OCI-LY1 (cell line): Measurements from ENCODE around the gene GBP2.

Experiments
- H2AFZ ChIP-seq: fragments of 200-600 bp; sonication (generic), shearing (Covaris generic); 2 replicates; pipeline ENCODE4 v1.6.0; 2014; ENCODE audit warnings: antibody characterized with exemption, mild to moderate bottlenecking, low read length
- H3F3A ChIP-seq: fragments of 200-600 bp; sonication (generic), shearing (Covaris generic); 2 replicates; pipeline ENCODE4 v1.6.0; 2014; ENCODE audit warnings: mild to moderate bottlenecking, antibody characterized with exemption, low read length, moderate library complexity; ENCODE audit not compliant: insufficient read depth
- H3K27ac ChIP-seq: fragments of 200-600 bp; sonication (generic); 2 replicates; pipeline ENCODE4 v1.5.1; 2014; ENCODE audit warnings: low read length, mixed run types, mild to moderate bottlenecking, low read depth; ENCODE audit not compliant: poor library complexity, severe bottlenecking
- H3K27me3 ChIP-seq: fragments of 200-600 bp; sonication (generic); 2 replicates; pipeline ENCODE4 v1.6.0; 2014; ENCODE audit warnings: antibody characterized with exemption, mild to moderate bottlenecking, low read length, moderate library complexity; ENCODE audit not compliant: insufficient read depth
- H3K36me3 ChIP-seq: fragments of 200-600 bp; sonication (generic); 2 replicates; pipeline ENCODE4 v1.6.1; 2014; ENCODE audit warnings: mild to moderate bottlenecking, antibody characterized with exemption, low read length, moderate library complexity, mixed read lengths; ENCODE audit not compliant: insufficient read depth
- H3K4me1 ChIP-seq: fragments of 200-600 bp; sonication (generic); 2 replicates; pipeline ENCODE4 v1.5.1; 2014; ENCODE audit warnings: mild to moderate bottlenecking, low read length, moderate library complexity; ENCODE audit not compliant: insufficient read depth, severe bottlenecking
- H3K4me2 ChIP-seq: fragments of 200-600 bp; sonication (generic), shearing (Covaris generic); 2 replicates; pipeline ENCODE4 v1.6.1; 2014; ENCODE audit warnings: low read length
- H3K4me3 ChIP-seq: fragments of 200-600 bp; sonication (generic); 2 replicates; pipeline ENCODE4 v1.5.1; 2014; ENCODE audit warnings: low read length, low read depth, mild to moderate bottlenecking, mixed read lengths; ENCODE audit not compliant: poor library complexity, severe bottlenecking
- H3K79me2 ChIP-seq: fragments of 200-600 bp; shearing (Covaris generic); 2 replicates; pipeline ENCODE4 v1.6.1; 2016; ENCODE audit warnings: mixed run types, low read length, mixed read lengths; ENCODE audit not compliant: insufficient read depth
- H3K9ac ChIP-seq: fragments of 200-600 bp; sonication (generic), shearing (Covaris generic); 2 replicates; pipeline ENCODE4 v1.6.1; 2014; ENCODE audit warnings: mild to moderate bottlenecking, low read length, mixed read lengths
- H3K9me2 ChIP-seq: fragments of 200-600 bp; sonication (generic), shearing (Covaris generic); 2 replicates; pipeline ENCODE4 v1.6.1; 2014; ENCODE audit warnings: low read depth, mild to moderate bottlenecking, low read length, mixed read lengths
- H3K9me3 ChIP-seq: fragments of 200-600 bp; shearing (Covaris generic); 2 replicates; pipeline ENCODE4 v1.6.1; 2014; ENCODE audit warnings: low read length, mixed read lengths
- H4K20me1 ChIP-seq: fragments of 200-600 bp; sonication (generic), shearing (Covaris generic); 2 replicates; pipeline ENCODE4 v1.6.0; 2016; ENCODE audit warnings: mild to moderate bottlenecking, low read length; ENCODE audit not compliant: insufficient read depth
- CTCF ChIP-seq: fragments of 200-600 bp; sonication (generic), shearing (Covaris generic); IDR thresholded peaks from 2 replicates; pipeline ENCODE4 v1.5.1; 2017; ENCODE audit warnings: mild to moderate bottlenecking, antibody characterized with exemption, low read length, moderate library complexity, mixed read lengths
- EZH2 ChIP-seq: fragments of 200-600 bp; sonication (generic), shearing (Covaris generic); IDR thresholded peaks from 2 replicates; pipeline ENCODE4 v1.8.0; 2017; ENCODE audit warnings: borderline replicate concordance, mixed run types, mild to moderate bottlenecking, antibody characterized with exemption, low read length, moderate library complexity, mixed read lengths

The GBP2 gene

GRCh38 chr1:89089962-89090361 lies 36.0 kb downstream of the GBP2 start:
- Histone ChIP-seq H3K9me2 (no peaks in the 10 kb centered on the region), H3K36me3 (no peaks in the 10 kb centered on the region), H3K27ac (no peak overlapping the region), H3K9me3 (no peaks in the 10 kb centered on the region), H3K27me3 (no peaks in the 10 kb centered on the region), H3K9ac (no peak overlapping the region), H4K20me1 (no peaks in the 10 kb centered on the region), H3K79me2 (no peaks in the 10 kb centered on the region), H2AFZ (no peak overlapping the region), H3F3A (no peaks in the 10 kb centered on the region), H3K4me3 (no peak overlapping the region), H3K4me1 (no peaks in the 10 kb centered on the region), H3K4me2 (no peak overlapping the region)
- TF ChIP-seq EZH2 = no peak
- no peak for TF ChIP-seq CTCF

- Histone ChIP-seq H3K9me2 (no peaks in the 10 kb centered on the region), H3K36me3 (no peaks in the 10 kb centered on the region), H3F3A (no peaks in the 10 kb centered on the region), H3K79me2 (no peaks in the 10 kb centered on the region), H3K4me1 (no peaks in the 10 kb centered on the region), H2AFZ (no peak overlapping the region), H3K9ac (no peak overlapping the region), H3K4me3 (no peak overlapping the region), H3K9me3 (no peaks in the 10 kb centered on the region), H3K27me3 (no peaks in the 10 kb centered on the region), H3K27ac (no peak overlapping the region), H3K4me2 (no peak overlapping the region), H4K20me1 (no peaks in the 10 kb centered on the region)
- TF ChIP-seq CTCF = no peak
These were observed 37.3 kb downstream of the GBP2 start for GRCh38 chr1:89088572-89088971.

- Histone ChIP-seq H3K9me3 (no peaks in the 10 kb centered on the region), H3K79me2 (no peaks in the 10 kb centered on the region), H4K20me1 (no peaks in the 10 kb centered on the region), H3K9ac (no peak overlapping the region), H3K27me3 (no peaks in the 10 kb centered on the region), H3K27ac (no peak overlapping the region), H3K9me2 (no peaks in the 10 kb centered on the region), H3K4me1 (no peaks in the 10 kb centered on the region), H3K4me2 (no peak overlapping the region), H3K4me3 (no peak overlapping the region), H3K36me3 (no peaks in the 10 kb centered on the region), H3F3A (no peaks in the 10 kb centered on the region), H2AFZ (no peak overlapping the region)
- TF ChIP-seq EZH2 = no peak
- TF ChIP-seq CTCF = no peak
These were observed 38.7 kb downstream of the GBP2 start for GRCh38 chr1:89087241-89087640.
